Inferior parietal cortex (tissue), 1 donor: ENCODE results near the gene PI4K2B.
A peak's percentile ranks its signal among the peaks of the same experiment; 100 is the strongest.
"Not testable (repeated sequence)": the region's sequence is repeated elsewhere in the genome, so short reads cannot be mapped to it uniquely, and the experiment has no call there.

Experiments
- DNase-seq: peaks from one replicate; pipeline ENCODE4 v3.0.0-alpha.2; 2016; ENCODE audit errors: extremely low spot score

Gene PI4K2B

GRCh38 chr4:25233737-25234389 lies at the start of gene PI4K2B:
PI4K2B (plus strand) TSS chr4:25234033; CDS start chr4:25234164, 131 bp downstream.
- DNase-seq, result peak; percentile 76

DNA sequence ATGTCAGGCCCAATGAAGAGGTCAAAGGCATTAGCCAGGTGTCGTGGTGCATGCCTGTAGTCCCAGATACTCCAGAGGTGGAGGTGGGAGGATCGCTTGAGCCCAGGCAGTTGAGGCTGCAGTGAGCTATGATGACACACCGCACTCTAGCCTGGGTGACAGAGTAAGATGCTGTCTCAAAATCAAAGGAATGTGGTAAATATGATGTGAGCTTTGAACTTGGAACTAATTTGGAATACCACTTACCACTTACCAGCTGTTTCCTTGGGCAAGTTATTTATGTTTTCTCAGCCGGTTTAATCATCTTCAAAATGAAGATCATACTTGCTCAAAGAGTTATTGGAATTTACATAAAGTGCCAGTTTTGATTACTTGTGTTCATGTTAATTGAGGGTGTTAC lies 49.8 kb upstream of the PI4K2B start:
- no peak for DNase-seq

GRCh38 chr4:25190407-25190806 lies 43.4 kb upstream of the PI4K2B start:
- DNase-seq, result no peak

DNA sequence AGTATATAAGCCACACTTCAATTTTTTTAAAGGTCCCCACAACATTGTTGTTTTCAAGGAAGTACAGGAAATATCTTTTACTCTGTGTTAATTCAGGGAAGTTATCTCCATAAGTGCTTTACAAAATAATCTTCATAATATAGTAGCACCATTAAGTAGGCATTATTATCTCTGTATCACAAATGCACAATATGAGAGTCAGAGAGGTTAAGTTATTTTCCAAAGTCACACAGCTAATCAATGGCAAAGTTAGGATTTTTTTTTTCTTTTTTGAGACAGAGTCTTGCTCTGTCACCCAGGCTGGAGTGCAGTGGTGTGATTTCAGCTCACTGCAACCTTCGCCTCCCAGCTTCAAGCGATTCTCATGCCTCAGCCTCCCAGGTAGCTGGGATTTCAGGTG lies 35.1 kb upstream of the PI4K2B start:
- DNase-seq, result no peak

DNA sequence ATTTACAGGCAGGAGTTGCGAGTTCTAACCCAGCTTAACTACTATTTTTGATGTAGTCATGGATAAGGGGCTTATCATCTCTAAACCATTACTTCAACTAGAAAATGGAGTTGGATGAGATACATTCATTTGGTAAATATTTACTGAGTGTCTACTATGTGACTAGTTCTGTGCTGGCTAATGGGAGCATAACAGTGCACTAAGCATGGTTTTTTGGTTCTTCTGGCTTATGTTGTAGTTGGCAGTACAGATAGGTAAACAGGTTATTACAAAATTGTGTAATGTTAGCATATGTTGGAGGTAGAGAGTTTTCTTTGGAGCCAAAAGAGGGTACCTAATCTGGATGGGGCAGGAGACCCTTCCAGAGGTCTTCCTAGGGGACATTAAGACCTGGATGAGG lies 25.8 kb upstream of the PI4K2B start:
- DNase-seq, result no peak

GRCh38 chr4:25209702-25210101 lies 24.1 kb upstream of the PI4K2B start:
- no peak for DNase-seq

DNA sequence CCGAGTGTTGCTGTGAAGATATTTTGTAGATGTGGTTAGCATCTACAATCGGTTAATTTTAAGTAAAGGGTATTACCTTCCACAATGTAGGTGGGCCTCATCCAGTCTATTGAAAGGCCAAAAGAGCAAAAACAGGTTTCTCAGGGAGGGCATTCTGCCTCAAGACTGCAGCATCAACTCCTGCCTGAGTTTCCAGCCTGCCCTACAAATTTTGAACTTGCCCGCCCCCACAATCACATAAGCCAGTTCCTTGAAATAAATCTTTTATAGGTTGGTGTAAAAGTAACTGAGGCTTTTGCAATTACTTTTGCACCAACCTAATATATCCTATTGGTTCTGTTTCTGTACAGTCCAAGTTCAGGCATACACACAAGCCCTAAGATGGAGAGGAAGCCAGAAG lies 22.1 kb upstream of the PI4K2B start:
- DNase-seq, result no peak

DNA sequence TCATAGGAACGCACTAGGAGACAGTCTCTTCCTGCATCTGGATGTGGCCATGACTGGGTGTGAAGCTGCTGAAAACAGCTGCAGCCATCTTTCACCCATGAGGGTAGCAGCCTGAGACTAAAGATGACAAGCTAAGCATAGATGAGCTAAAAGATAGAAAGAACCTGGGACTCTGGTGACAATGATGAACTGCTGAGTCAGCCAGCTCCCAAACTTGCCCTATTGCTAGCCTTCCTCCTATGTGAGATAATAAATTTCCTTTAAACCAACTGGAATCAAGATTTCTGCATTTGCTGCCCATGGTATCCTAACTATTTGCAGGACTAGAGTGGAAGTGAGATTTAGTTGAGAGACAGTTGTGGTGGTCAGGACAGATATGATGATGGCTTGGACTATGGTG lies 21.0 kb upstream of the PI4K2B start:
- DNase-seq, result no peak

DNA sequence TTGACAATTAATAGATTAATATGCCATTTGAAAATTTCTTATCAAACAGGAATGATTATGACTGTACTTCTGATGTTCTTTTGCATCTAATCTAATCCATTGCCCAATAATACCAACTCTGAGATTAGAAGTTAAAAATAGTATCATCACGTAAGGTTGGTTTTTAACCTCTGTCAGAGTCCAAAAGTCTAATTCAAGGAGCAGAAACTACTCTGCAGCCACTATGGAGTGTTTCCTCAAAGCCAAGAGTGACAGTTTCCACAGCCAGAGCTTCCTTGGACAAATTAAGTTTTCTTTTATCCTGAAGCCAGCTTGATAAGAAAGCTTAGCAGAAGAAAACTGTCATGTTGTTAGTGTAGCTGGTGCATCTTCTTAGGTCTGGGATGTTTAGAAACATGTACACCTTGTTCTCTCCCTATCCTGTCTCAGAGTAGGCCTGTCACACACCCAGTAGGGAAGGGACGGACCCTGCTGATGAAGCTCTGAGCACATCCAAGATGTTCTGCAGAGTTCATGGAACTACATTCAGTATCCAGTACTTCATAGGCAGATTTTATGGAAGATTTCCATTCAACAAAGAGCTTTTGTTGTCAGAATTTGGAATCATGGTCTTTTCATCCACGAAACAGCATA lies 20.4 kb upstream of the PI4K2B start:
- no peak for DNase-seq

- not testable (repeated sequence) for DNase-seq
Observed at GRCh38 chr4:25214750-25215149, 19.1 kb upstream of the PI4K2B start.

GRCh38 chr4:25215511-25215910 lies 18.3 kb upstream of the PI4K2B start:
- no peak for DNase-seq

DNA sequence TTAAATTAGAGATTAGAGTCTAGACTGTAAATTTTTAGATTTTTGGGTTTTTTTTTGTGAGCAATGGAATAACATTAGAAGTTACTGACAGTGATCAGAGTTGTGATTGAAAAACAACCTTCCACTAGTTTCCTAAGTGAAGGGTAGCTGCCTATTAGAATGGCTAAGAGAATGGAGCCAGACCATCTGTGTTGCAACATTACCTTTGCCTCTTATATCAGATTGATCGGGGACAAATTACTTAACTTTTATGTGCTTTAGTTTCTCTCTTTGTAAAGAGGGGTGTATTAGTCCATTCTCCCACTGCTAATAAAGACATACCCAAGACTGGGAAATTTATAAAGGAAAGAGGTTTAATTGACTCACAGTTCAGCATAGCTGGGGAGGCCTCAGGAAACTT lies 12.5 kb upstream of the PI4K2B start:
- no peak for DNase-seq

- no peak for DNase-seq
Observed at GRCh38 chr4:25223802-25224375, 9.9 kb upstream of the PI4K2B start.

DNA sequence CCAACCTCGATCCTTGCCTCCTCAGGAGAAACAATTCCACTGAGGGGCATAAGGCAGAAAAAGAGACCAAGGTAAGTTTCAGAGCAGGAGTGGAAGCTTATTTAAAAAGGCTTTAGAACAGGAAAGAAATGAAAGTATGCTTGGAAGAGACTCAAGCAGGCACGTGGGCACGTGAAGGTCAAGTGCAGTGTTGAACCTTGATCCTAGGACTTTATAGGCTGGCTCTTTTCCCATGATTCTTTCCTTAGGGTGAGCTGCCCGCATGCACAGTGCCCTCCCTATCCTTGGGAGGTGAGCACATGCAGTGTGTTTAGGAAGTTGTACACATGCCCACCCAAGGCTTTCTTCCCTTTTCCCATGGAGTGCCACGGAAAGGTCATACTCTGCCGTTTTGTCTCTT lies 4.0 kb upstream of the PI4K2B start:
- DNase-seq, result no peak

GRCh38 chr4:25233194-25233593 lies 639 bp upstream of the PI4K2B start:
- no peak for DNase-seq

GRCh38 chr4:25234390-25235370 lies 847 bp downstream of the PI4K2B start:
- peak; percentile 61 for DNase-seq

DNA sequence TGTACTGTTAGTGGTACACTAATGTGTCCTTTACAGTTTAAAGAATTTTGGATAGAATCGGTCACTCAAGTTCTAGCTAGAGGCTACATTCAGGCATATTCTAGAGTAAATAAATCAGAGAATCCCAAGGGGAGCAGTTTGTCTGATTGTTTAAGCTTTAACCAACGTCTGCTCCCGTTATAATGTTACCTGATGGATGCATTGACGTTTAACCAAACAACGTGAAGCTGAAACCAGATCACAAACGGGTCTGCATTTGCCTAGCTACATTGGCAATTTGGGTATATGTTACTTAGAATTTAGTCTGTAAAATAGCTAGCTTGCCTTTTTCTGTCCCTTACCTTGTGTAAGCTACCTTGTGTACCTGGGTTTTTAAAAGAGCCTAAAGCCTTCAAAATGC lies 1.6 kb downstream of the PI4K2B start:
- DNase-seq, result no peak

DNA sequence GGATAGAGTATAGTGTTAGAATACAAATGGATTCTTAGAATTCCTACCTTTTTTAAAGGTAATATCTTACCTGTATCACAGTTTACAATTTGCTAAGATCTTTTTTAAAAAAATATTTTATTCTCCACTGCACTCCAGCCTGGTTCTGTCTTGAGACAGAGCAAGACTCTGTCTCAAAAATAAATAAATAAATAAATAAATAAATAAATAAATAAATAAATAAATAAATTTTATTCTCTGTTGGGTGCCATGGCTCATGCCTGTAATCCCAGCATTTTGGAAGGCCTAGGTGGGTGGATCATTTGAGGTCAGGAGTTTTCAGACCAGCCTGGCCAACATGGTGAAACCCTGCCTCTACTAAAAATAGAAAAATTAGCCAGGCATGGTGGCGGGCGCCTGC lies 2.2 kb downstream of the PI4K2B start:
- DNase-seq, result not testable (repeated sequence)

GRCh38 chr4:25236971-25237370 lies 3.1 kb downstream of the PI4K2B start:
- DNase-seq, result no peak

DNA sequence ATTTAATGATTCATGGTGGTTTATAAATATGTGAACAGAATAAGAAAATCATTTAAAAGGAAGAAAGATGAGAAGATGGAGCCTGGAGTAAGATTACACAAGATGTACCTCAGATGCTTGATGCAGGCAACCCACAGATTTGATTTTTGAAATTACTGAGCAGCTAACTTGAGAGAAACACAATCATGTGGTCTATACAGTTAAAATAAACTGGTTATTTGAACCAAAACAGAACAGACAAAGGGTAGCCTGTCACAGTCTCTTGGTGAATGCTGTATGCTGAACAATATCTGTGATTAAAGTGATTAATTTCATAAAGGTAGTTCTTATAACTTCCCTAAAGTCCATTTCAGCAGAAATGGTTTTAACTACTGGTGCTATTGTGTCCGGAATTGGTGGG lies 4.2 kb downstream of the PI4K2B start:
- no peak for DNase-seq

DNA sequence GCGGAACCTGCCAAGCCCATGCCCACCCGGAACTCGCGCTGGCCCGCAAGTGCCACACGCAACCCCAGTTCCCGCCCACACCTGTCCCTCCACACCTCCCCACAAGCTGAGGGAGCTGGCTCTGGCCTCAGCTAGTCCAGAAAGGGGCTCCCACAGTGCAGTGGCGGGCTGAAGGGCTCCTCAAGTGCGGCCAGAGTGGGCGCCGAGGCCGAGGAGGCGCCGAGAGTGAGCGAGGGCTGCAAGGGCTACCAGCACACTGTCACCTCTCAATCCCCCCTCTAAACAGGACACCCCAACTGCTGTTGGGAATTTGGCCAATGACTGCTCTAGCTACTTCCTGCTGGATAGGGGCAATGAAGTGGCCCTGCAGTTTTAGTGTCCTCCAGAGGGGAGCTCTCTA lies 5.7 kb downstream of the PI4K2B start:
- DNase-seq, result not testable (repeated sequence)

DNA sequence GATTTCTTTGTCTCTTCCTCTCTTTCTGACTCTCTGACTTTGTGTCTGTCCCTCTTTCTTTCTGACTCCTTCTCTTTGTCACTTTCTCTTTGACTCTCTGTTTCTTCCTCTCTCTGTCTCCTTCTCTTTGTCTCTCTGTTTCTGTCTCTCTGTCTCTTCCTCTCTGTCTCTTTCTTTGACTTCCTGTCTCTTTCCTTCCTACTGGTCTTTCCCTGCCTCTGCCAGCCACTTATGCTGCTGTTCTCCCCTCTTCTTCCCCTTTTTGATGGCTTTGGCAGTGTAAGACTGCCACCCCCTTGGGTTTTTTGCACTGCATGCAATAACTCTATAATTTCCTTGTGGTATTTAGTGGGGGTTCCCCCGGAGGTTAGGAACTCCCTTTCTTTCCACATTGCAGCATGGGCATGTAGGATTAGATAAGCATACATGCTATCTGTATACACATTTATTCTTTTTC lies 6.9 kb downstream of the PI4K2B start:
- DNase-seq, result not testable (repeated sequence)
